Mesenchymal stem cell (in vitro differentiated cells and primary cell): ENCODE data around the gene RPS6KA2.

Source experiments
- DNase-seq: peaks from one replicate; pipeline ENCODE4 v3.0.0-alpha.2; 2013
- H2AFZ ChIP-seq: one replicate; pipeline ENCODE4 v1.6.1; 2013; ENCODE audit warnings: low read depth, mild to moderate bottlenecking, control low read depth, inconsistent platforms, low read length, moderate library complexity
- H2AK5ac ChIP-seq: 2 replicates; pipeline ENCODE4 v1.6.1; 2013; ENCODE audit warnings: low read length, moderate library complexity, mild to moderate bottlenecking, inconsistent platforms; ENCODE audit not compliant: severe bottlenecking
- H2BK120ac ChIP-seq: one replicate; pipeline ENCODE4 v1.6.1; 2013; ENCODE audit warnings: low read depth, mild to moderate bottlenecking, inconsistent platforms, low read length, moderate library complexity
- H2BK12ac ChIP-seq, 2 experiments: one replicate each; pipeline ENCODE4 v1.6.1; 2013; ENCODE audit warnings: inconsistent platforms in 2 of 2, low read length in 2 of 2, mild to moderate bottlenecking in 2 of 2, moderate library complexity in 2 of 2, control low read depth in 1 of 2
- H2BK15ac ChIP-seq: one replicate; pipeline ENCODE4 v1.6.1; 2013; ENCODE audit warnings: mild to moderate bottlenecking, low read depth, inconsistent platforms; ENCODE audit not compliant: poor library complexity, severe bottlenecking
- H2BK5ac ChIP-seq: 2 replicates; pipeline ENCODE4 v1.6.1; 2013; ENCODE audit warnings: low read depth, mild to moderate bottlenecking, low read length, control low read depth, inconsistent platforms; ENCODE audit not compliant: poor library complexity, severe bottlenecking
- H3K14ac ChIP-seq, 2 experiments: one replicate each; pipeline ENCODE4 v1.6.1; 2013; ENCODE audit warnings: inconsistent platforms in 2 of 2, low read length in 2 of 2, control low read depth in 1 of 2, mild to moderate bottlenecking in 1 of 2, moderate library complexity in 1 of 2
- H3K18ac ChIP-seq, 2 experiments: one replicate each; pipeline ENCODE4 v1.6.1; 2013; ENCODE audit warnings: inconsistent platforms in 2 of 2, low read length in 2 of 2, control low read depth in 1 of 2, low read depth in 1 of 2, mild to moderate bottlenecking in 1 of 2
- H3K23ac ChIP-seq, 2 experiments: one replicate each; pipeline ENCODE4 v1.6.1; 2013; ENCODE audit warnings: inconsistent platforms in 2 of 2, low read length in 2 of 2, mild to moderate bottlenecking in 2 of 2, moderate library complexity in 2 of 2, control low read depth in 1 of 2
- H3K27ac ChIP-seq: 2 replicates; pipeline ENCODE4 v1.5.1; 2013; ENCODE audit warnings: mild to moderate bottlenecking, moderate library complexity, low read length, control low read depth, inconsistent platforms; ENCODE audit not compliant: poor library complexity, severe bottlenecking
- H3K27me3 ChIP-seq, 2 experiments: 2 replicates each; pipeline versions ENCODE4 v1.6.1 to v1.7.0; 2013; ENCODE audit warnings: low read length in 2 of 2, mild to moderate bottlenecking in 2 of 2, moderate library complexity in 2 of 2, control low read depth in 1 of 2, inconsistent platforms in 1 of 2; ENCODE audit not compliant: control insufficient read depth in 1 of 2, insufficient read depth in 1 of 2
- H3K36me3 ChIP-seq, 2 experiments: 2 replicates each; pipeline versions ENCODE4 v1.6.1 to v1.7.0; 2013; ENCODE audit warnings: low read length in 2 of 2, control low read depth in 1 of 2, inconsistent platforms in 1 of 2, low read depth in 1 of 2, mild to moderate bottlenecking in 1 of 2; ENCODE audit not compliant: insufficient read depth in 2 of 2, control insufficient read depth in 1 of 2
- H3K4ac ChIP-seq, 2 experiments: one replicate each; pipeline ENCODE4 v1.6.1; 2013; ENCODE audit warnings: inconsistent platforms in 2 of 2, low read length in 2 of 2, mild to moderate bottlenecking in 2 of 2, moderate library complexity in 2 of 2, control low read depth in 1 of 2, low read depth in 1 of 2
- H3K4me1 ChIP-seq: 2 replicates; pipeline ENCODE4 v1.6.1; 2013; ENCODE audit warnings: low read depth, low read length, control low read depth; ENCODE audit not compliant: control insufficient read depth, insufficient read depth
- H3K4me2 ChIP-seq: 2 replicates; pipeline ENCODE4 v1.6.1; 2013; ENCODE audit warnings: low read length, mild to moderate bottlenecking, inconsistent platforms; ENCODE audit not compliant: poor library complexity, severe bottlenecking
- H3K4me3 ChIP-seq, 2 experiments: 2 replicates each; pipeline versions ENCODE4 v1.5.1 to v1.7.0; 2013; ENCODE audit warnings: low read length in 2 of 2, mild to moderate bottlenecking in 2 of 2, control low read depth in 1 of 2, low read depth in 1 of 2; ENCODE audit not compliant: insufficient read depth in 1 of 2
- H3K79me1 ChIP-seq: replicated peaks from 2 replicates; pipeline ENCODE4 v1.6.1; 2013; ENCODE audit warnings: mild to moderate bottlenecking, control low read depth, low read length, inconsistent platforms; ENCODE audit not compliant: poor library complexity, severe bottlenecking
- H3K9ac ChIP-seq: 2 replicates; pipeline ENCODE4 v1.7.0; 2013; ENCODE audit warnings: mild to moderate bottlenecking, low read length, moderate library complexity
- H3K9me3 ChIP-seq: 2 replicates; pipeline ENCODE4 v1.7.0; 2013; ENCODE audit warnings: mild to moderate bottlenecking, low read length; ENCODE audit not compliant: control insufficient read depth
- H4K8ac ChIP-seq: one replicate; pipeline ENCODE4 v1.6.1; 2013; ENCODE audit warnings: inconsistent platforms, mild to moderate bottlenecking, low read length, moderate library complexity
- H4K91ac ChIP-seq: one replicate; pipeline ENCODE4 v1.6.1; 2013; ENCODE audit warnings: mild to moderate bottlenecking, low read length, inconsistent platforms
- WGBS: methylation state at CpG from one replicate; pipeline ENCODE4 v1.1.7; 2013; ENCODE audit warnings: mixed read lengths; 5-methylcytosine and 5-hydroxymethylcytosine counted together

Gene RPS6KA2

GRCh38 chr6:166379103-166379586 lies 247.9 kb downstream of the RPS6KA2 start:
- Histone ChIP-seq H3K9ac (no peak overlapping the region), H3K18ac (no peak overlapping the region), H3K27me3 (no peaks in the 10 kb centered on the region), H3K9me3 (no peaks in the 10 kb centered on the region), H2BK15ac (no peak overlapping the region), H2BK5ac (no peak overlapping the region), H2AK5ac (no peak overlapping the region), H4K91ac (no peak overlapping the region), H3K27ac (no peak overlapping the region), H2BK12ac (no peak overlapping the region), H3K23ac (no peak overlapping the region), H2AFZ (no peak overlapping the region), H3K4me3 (no peak overlapping the region), H3K79me1 (peaks cover 14% of the 10 kb centered on the region), H3K4ac (no peak overlapping the region), H3K36me3 (no peaks in the 10 kb centered on the region), H4K8ac (no peak overlapping the region), H3K4me1 (peaks cover 7% of the 10 kb centered on the region), H2BK120ac (no peak overlapping the region), H3K4me2 (no peak overlapping the region), H3K14ac (no peak overlapping the region)
- DNase-seq = no peak
- WGBS = 100% methylated on average over 1 of the region's 1 CpG

GRCh38 chr6:166377721-166378120 lies 249.3 kb downstream of the RPS6KA2 start:
- no CpG with 5 or more reads among the region's 2 CpGs for WGBS
- no peak overlapping the region for H2BK15ac ChIP-seq
- H3K4me1 ChIP-seq = peaks cover 7% of the 10 kb centered on the region
- no peak overlapping the region for H3K23ac ChIP-seq
- no peak overlapping the region for H3K4me2 ChIP-seq
- no peak overlapping the region for H3K14ac ChIP-seq
- no peak overlapping the region for H3K4me3 ChIP-seq
- H3K27me3 ChIP-seq = no peaks in the 10 kb centered on the region
- H3K4ac ChIP-seq = no peak overlapping the region
- H3K79me1 ChIP-seq = peaks cover 16% of the 10 kb centered on the region
- no peak overlapping the region for H3K27ac ChIP-seq
- no peak overlapping the region for H2BK5ac ChIP-seq
- H2BK12ac ChIP-seq = no peak overlapping the region
- H2AFZ ChIP-seq = no peak overlapping the region
- no peaks in the 10 kb centered on the region for H3K9me3 ChIP-seq
- no peak for DNase-seq
- H3K18ac ChIP-seq = no peak overlapping the region
- H4K8ac ChIP-seq = no peak overlapping the region
- H2BK120ac ChIP-seq = no peak overlapping the region
- no peaks in the 10 kb centered on the region for H3K36me3 ChIP-seq
- no peak overlapping the region for H4K91ac ChIP-seq
- H2AK5ac ChIP-seq = no peak overlapping the region
- H3K9ac ChIP-seq = no peak overlapping the region

- no peaks in the 10 kb centered on the region for H3K36me3 ChIP-seq
- H3K79me1 ChIP-seq = peaks cover 8% of the 10 kb centered on the region
- H3K9me3 ChIP-seq = no peaks in the 10 kb centered on the region
- no peak overlapping the region for H2AK5ac ChIP-seq
- H3K27ac ChIP-seq = no peak overlapping the region
- no peak for DNase-seq
- no peak overlapping the region for H3K14ac ChIP-seq
- no peak overlapping the region for H3K18ac ChIP-seq
- H4K91ac ChIP-seq = no peak overlapping the region
- H3K23ac ChIP-seq = no peak overlapping the region
- no CpG with 5 or more reads among the region's 1 CpG for WGBS
- no peak overlapping the region for H4K8ac ChIP-seq
- H3K27me3 ChIP-seq = no peaks in the 10 kb centered on the region
- H3K4ac ChIP-seq = no peak overlapping the region
- no peak overlapping the region for H2BK15ac ChIP-seq
- H2AFZ ChIP-seq = no peak overlapping the region
- no peak overlapping the region for H2BK5ac ChIP-seq
- H3K4me2 ChIP-seq = no peak overlapping the region
- H3K4me1 ChIP-seq = no peaks in the 10 kb centered on the region
- no peak overlapping the region for H2BK120ac ChIP-seq
- H3K4me3 ChIP-seq = no peak overlapping the region
- no peak overlapping the region for H3K9ac ChIP-seq
- H2BK12ac ChIP-seq = no peak overlapping the region
These were observed 252.0 kb downstream of the RPS6KA2 start for GRCh38 chr6:166375013-166375412.

- no peak overlapping the region for H2BK12ac ChIP-seq
- no peak overlapping the region for H4K91ac ChIP-seq
- no peak overlapping the region for H3K23ac ChIP-seq
- no peak overlapping the region for H2BK5ac ChIP-seq
- 100% methylated on average over 2 of the region's 3 CpGs for WGBS
- H3K18ac ChIP-seq = no peak overlapping the region
- no peaks in the 10 kb centered on the region for H3K27me3 ChIP-seq
- H3K9ac ChIP-seq = no peak overlapping the region
- no peaks in the 10 kb centered on the region for H3K4me1 ChIP-seq
- no peaks in the 10 kb centered on the region for H3K36me3 ChIP-seq
- H2BK120ac ChIP-seq = no peak overlapping the region
- no peak overlapping the region for H3K14ac ChIP-seq
- peaks cover 2% of the 10 kb centered on the region for H3K79me1 ChIP-seq
- H2AFZ ChIP-seq = no peak overlapping the region
- no peak overlapping the region for H3K4ac ChIP-seq
- H3K4me3 ChIP-seq = no peak overlapping the region
- no peak overlapping the region for H3K27ac ChIP-seq
- no peak overlapping the region for H2BK15ac ChIP-seq
- H3K4me2 ChIP-seq = no peak overlapping the region
- no peak overlapping the region for H2AK5ac ChIP-seq
- DNase-seq = no peak
- no peaks in the 10 kb centered on the region for H3K9me3 ChIP-seq
- no peak overlapping the region for H4K8ac ChIP-seq
These were observed 256.6 kb downstream of the RPS6KA2 start for GRCh38 chr6:166370489-166370888.
